ENCODE data around the gene MAD1L1. TPM values are rescaled to one million over a fixed set of nuclear protein-coding genes. Genes with fewer than 3 reads are reported as not detected.

MAD1L1 gene
- total and polyA plus RNA-seq, 2 of the 13 experiments (the other 11 are each of a cell fraction or from before 2014, with no cell fraction given), result 17.4 to 64.7 TPM

DNA sequence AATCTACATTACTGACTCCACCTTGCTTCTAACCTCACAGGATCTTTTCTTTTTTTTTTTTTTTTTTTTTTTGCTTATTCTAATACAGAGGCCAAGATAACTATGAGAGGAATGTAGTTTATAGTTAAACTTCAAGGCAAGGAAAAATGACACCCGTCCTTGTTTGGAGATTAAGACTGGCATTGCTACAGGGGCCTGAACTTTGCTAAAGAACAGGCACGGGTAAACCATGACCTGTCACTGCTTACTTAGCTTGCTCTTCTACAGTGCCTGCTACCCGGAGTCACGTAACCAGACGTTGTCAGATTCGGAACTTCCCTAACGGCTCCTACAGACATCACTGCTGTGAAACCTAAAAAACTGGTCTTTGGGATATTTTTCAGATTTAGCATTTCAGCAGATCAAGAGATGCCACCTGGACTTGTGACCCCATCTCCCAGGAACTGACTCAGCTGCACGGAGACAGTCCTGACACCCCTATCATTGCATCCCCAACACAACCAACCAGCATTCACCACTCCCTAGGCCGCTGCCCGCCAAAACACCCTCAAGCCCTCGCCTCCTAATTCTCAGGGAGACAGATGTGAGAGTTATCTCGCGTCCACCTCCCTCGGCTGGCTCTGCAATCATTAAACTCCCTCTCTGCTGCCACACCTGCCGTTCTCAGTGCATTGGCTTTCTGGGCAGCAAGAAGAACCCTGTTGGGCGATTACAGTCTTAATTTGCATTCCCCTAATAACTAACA lies 27.5 kb downstream of the MAD1L1 start:
- in situ Hi-C loops (cut with HindIII; ENCODE audit: extremely low pct_ligation_motif_present, low pct_unique_long_range_greater_than_20kb), result loop anchor here (5.0 to 25.0 kb wide), 2 partner anchors 103 to 618 kb away; no protein-coding TSS in a partner anchor
- H2AFZ ChIP-seq (ENCODE audit: low read length), result no peak overlapping the region

More for the DNA sequence above, 27.5 kb downstream of the MAD1L1 start:
- DNase-seq (ENCODE audit: low spot score) (no peak), FAIRE-seq (no peak), ATAC-seq (no peak)
- ChIA-PET POLR2A (no interaction called here), CTCF (ENCODE audit: low intra/inter-chr PET ratio, low total read pairs) (no interaction called here)
- Histone ChIP-seq H3K9me3 (ENCODE audit: low read length) (no peaks in the 10 kb centered on the region), H3K4me2 (ENCODE audit: low read depth, low read length) (no peak overlapping the region), H4K20me1 (ENCODE audit: insufficient read depth, low read length) (no peaks in the 10 kb centered on the region), H3K79me2 (ENCODE audit: insufficient read depth, low read length) (peaks cover 3% of the 10 kb centered on the region), H3K27ac (ENCODE audit: extremely low read length, insufficient read depth, low read length) (no peak overlapping the region), H3K4me1 (ENCODE audit: insufficient read depth, low read length) (no peaks in the 10 kb centered on the region), H3K36me3 (replicated peaks in 1 of 2; ENCODE audit: control insufficient read depth in 1 of 2, insufficient read depth in 2 of 2, low read length in 2 of 2) (peaks cover 28 to 71% of the 10 kb centered on the region in 2 experiments; a peak in 4 of 5 replicates), H3K9ac (ENCODE audit: insufficient read depth, low read depth, low read length) (no peak overlapping the region), H3K27me3 (ENCODE audit: control insufficient read depth in 1 of 2, insufficient read depth in 2 of 2, low read length in 2 of 2) (no peaks in the 10 kb centered on the region), H3K4me3 (replicated peaks in 1 of 3; ENCODE audit: insufficient read depth in 1 of 3, low read depth in 2 of 3, low read length in 3 of 3) (no peak overlapping the region)
- TF ChIP-seq, protein P1, sequence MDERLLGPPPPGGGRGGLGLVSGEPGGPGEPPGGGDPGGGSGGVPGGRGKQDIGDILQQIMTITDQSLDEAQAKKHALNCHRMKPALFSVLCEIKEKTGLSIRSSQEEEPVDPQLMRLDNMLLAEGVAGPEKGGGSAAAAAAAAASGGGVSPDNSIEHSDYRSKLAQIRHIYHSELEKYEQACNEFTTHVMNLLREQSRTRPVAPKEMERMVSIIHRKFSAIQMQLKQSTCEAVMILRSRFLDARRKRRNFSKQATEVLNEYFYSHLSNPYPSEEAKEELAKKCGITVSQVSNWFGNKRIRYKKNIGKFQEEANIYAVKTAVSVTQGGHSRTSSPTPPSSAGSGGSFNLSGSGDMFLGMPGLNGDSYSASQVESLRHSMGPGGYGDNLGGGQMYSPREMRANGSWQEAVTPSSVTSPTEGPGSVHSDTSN (CRISPR knock-in tag; IDR thresholded peaks at IDR 0.05), result no peak
- TF ChIP-seq POLR2G (IDR thresholded peaks at IDR 0.05; ENCODE audit: low read depth, low read length) (no peak), GATAD1 (CRISPR knock-in tag; IDR thresholded peaks at IDR 0.05) (no peak), ZBTB7A (CRISPR knock-in tag; IDR thresholded peaks at IDR 0.05) (no peak), HOXA3 (CRISPR knock-in tag; IDR thresholded peaks at IDR 0.05) (no peak), KAT8 (CRISPR knock-in tag; IDR thresholded peaks at IDR 0.05) (no peak), ATAD3A (CRISPR knock-in tag; IDR thresholded peaks at IDR 0.05) (no peak), ZNF225 (CRISPR knock-in tag; IDR thresholded peaks at IDR 0.05) (no peak), EHMT2 (IDR thresholded peaks at IDR 0.05; ENCODE audit: borderline replicate concordance, low read depth, low read length) (no peak)
- TF ChIP-seq, protein P2, sequence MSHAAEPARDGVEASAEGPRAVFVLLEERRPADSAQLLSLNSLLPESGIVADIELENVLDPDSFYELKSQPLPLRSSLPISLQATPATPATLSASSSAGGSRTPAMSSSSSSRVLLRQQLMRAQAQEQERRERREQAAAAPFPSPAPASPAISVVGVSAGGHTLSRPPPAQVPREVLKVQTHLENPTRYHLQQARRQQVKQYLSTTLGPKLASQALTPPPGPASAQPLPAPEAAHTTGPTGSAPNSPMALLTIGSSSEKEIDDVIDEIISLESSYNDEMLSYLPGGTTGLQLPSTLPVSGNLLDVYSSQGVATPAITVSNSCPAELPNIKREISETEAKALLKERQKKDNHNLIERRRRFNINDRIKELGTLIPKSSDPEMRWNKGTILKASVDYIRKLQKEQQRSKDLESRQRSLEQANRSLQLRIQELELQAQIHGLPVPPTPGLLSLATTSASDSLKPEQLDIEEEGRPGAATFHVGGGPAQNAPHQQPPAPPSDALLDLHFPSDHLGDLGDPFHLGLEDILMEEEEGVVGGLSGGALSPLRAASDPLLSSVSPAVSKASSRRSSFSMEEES (CRISPR knock-in tag; IDR thresholded peaks at IDR 0.05), result no peak
- intact Hi-C loops (cut with micrococcal nuclease; ENCODE audit: unreplicated experiment), result no loop called here
- BruUV-seq (replicated peaks), result no TSS peak
- 95% methylated on average over 16 of the region's 16 CpGs for WGBS (ENCODE audit: low lambda C conversion rate)

All from HepG2 (cell line).